HG03378 (cell line): Measurements from ENCODE around the gene FAM24A.
A peak's percentile ranks its signal among the peaks of the same experiment; 100 is the strongest.

Experiments
- ATAC-seq: cut with Tn5 transposase; IDR thresholded peaks from one replicate; pipeline ENCODE4 v1.9.1; 2021; ENCODE audit warnings: mild to moderate bottlenecking, moderate library complexity; ENCODE audit not compliant: unreplicated experiment

Gene FAM24A

GRCh38 chr10:122930140-122930539, 19.7 kb downstream of the FAM24A start:
- ATAC-seq = no peak

DNA sequence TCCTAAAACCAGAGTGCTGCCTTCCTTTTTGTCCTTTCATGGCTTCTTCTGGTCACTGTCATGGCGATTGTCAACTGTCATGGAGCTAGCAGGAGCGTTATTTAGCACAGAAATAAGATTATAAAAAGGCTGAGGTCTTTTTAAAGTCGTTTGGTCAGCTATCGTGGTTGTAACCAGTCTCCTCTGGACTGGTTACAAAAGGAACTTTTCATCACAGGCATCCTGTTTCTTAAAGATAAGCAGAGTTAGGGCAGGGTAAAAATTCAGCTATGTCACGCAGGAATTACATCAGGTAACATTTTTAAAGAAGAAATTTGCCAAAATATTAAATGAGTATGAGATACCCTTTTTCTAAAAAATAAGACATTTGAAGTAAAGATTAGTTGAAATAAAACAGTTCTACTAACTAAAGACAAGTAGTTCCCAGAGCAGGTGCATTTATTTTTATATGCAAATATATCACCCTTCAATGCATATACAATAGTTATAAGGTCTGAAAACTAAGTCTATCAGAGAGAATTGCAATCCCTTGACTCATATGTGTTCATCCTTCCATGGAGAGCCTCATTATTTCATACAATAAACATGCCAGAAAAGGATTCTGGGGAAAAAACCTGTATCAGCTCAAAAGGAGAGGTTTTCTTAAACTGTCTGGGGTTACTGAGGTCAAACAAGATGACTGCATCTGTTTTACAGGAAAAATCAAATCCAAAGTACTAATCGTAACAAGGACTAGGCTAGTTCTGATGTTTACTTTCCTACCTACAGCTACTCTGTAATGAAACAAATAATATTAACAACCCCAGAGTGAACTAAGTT, 20.9 kb downstream of the FAM24A start:
- ATAC-seq = no peak

DNA sequence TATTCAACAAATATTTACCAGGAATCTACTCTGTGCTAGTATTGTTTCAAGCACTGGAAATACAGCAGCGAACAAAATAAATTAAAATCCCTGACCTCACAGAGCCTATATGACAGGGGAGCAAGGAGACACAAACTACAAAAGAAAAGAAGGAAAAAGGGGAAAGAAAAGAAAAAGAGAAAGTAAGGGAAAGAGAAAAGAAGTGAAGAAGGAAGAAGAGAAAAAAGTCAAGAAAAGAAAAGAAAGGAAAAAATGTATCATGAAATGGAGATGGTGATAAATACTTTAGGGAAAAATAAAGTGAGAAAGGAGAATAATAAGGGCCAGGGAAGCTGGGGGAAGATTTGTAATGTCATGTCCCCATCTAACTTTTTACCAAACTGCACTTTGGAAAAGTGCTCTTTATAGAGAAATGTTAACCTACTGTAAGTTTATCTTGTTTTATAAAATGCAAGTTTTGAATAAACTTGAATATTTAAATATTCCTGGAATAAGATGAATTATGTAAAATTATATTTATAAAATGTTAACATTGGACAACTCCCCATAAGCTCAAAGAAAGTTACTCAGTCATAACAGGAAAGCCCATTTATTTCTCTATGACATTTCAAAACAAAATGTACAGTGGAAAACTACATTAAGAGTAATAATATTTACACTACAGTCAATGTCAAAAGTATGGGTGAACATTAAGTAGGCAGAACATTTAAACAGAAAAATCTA, 28.9 kb downstream of the FAM24A start:
- ATAC-seq = no peak

DNA sequence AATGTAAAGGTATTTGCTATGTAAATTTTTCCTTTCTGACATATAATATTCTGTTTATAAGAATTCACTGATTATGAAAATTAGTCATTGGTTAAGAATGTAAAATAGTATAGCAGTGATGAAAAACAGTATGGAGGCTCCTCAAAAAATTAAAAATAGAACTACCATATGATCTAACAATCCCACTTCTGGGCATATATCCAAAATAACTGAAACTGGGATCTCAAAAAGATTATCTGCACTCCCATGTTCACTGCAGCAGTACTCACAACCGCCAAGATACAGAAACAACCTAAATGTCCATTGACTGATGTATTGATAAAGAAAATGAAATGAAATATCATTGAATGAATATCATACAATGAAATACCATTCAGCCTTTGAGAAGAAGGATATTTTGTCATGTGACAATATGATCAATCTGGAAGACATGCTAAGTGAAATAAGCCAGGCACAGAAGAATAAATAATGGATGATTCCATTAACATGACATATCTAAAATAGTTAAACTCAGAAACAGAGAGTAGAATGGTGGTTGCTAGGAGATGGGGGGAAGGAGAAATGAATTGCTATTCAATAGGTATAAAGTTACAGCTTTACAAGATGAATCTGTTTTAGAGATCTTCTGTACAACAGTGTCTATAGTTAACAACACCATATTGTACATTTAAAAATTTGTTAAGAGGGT, 29.6 kb downstream of the FAM24A start:
- no peak for ATAC-seq

DNA sequence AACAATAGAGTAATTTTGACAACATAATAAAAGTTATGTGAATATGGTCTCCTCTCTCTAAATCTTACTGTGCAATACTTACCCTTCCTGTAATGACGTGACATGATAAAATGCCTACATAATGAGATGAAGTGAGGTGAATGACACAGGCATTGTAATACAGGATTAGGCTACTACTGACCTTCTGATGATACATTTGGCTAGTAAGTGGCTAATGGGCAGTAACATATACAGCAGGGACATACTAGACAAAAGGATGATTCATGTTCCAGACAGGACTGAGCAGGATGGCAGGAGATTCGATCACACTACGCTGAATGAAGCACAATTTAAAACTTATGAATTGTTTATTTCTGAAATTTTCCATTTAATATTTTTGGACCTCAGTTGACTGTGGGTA, 38.9 kb downstream of the FAM24A start:
- ATAC-seq = no peak

- ATAC-seq = peak; percentile 94
Observed at GRCh38 chr10:122953902-122954730, 43.7 kb downstream of the FAM24A start, which contains the start of gene C10orf88. C10orf88 (minus strand) TSS chr10:122954227; CDS start chr10:122954178, 49 bp downstream.

GRCh38 chr10:122954731-122955050, 44.3 kb downstream of the FAM24A start:
- no peak for ATAC-seq

- ATAC-seq = no peak
Observed at GRCh38 chr10:122955892-122956291, 45.5 kb downstream of the FAM24A start.

DNA sequence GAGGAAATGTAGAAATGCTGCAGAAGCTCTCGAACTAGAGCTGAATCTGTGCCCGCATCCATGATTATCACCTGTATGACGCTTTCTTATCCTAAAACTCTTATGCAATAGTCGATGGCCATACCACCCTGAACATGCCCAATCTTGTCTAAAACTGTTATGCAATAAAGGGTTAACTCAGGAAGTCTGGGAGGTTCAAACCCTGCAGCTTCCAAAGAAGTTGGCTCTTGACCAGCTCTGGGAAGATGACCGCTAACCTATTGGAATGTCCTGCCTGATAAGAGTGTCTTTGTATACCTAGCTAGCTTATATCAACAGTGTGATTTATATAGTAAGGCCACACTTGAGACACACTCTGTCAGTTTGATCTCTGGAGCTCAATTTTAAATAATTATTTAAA, 47.1 kb downstream of the FAM24A start:
- no peak for ATAC-seq

DNA sequence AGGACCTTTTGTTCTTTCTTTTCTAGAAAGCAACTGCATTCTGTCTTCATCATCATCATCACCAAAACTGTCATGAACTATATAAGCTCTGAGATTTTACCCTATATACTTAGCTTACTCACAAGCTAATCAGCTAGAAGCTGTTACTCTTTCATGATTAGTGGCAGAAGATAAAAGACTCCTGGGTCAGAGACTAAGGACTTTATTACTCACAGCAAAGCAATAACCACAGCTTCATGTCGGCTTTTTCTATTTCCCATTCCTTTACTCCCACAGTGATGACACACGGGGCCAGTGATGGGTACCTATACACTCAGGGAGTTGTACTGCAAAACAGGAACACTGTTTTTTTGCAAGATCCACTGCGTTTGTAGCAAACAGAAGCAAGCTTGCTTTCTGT, 52.0 kb downstream of the FAM24A start:
- ATAC-seq = no peak
